Endothelial cell of umbilical vein (primary cell): ENCODE results near the gene ATP6V0A4. TPM values are rescaled to one million over a fixed set of nuclear protein-coding genes. Genes with fewer than 3 reads are reported as not detected.

ENCODE experiments used
- BruUV-seq: library from RNA; stranded (reverse); fragments of 400-500 nt; replicated peaks from 2 replicates; lab custom pipeline; 2021; lab: Mats Ljungman, UMichigan
- CTCF ChIA-PET: fragments of 300-600, 350-600 bp; sonication (Branson Sonifier 250); formaldehyde crosslinking; loops from one replicate; lab custom pipeline; 2021; ENCODE audit warnings: antibody characterized with exemption, inconsistent platforms; lab: Charles Lee
- POLR2A ChIA-PET: fragments of 300-600, 350-600 bp; sonication (Branson Sonifier 250); formaldehyde crosslinking; loops from one replicate; lab custom pipeline; 2021; ENCODE audit warnings: antibody characterized with exemption, inconsistent platforms; lab: Charles Lee
- DNase-seq: peaks from one replicate; pipeline ENCODE4 v3.0.0-alpha.2; 2011; ENCODE audit warnings: low read depth, low spot score
- FAIRE-seq: peaks from 2 replicates; lab custom pipeline; 2011; peaks lifted over from hg19 to GRCh38; lab: Jason Lieb, UNC
- H2AFZ ChIP-seq: 2 replicates; pipeline ENCODE4 v1.6.0; 2012; ENCODE audit warnings: low read depth, low read length, control low read depth, inconsistent platforms
- H3K27ac ChIP-seq: 2 replicates; pipeline ENCODE4 v1.5.1; 2011; ENCODE audit warnings: low read depth, mild to moderate bottlenecking, control low read depth, low read length, moderate library complexity; ENCODE audit not compliant: insufficient read depth
- H3K27me3 ChIP-seq, 2 experiments: 2 replicates each; pipeline versions ENCODE4 v1.6.0 to v1.6.1; 2011; ENCODE audit warnings: low read length in 2 of 2, mixed read lengths in 1 of 2; ENCODE audit not compliant: control insufficient read depth in 2 of 2, insufficient read depth in 2 of 2
- H3K36me3 ChIP-seq, 2 experiments: 2 replicates in 1 of 2; 3 replicates in 1 of 2; pipeline ENCODE4 v1.5.1; 2011; ENCODE audit warnings: low read length in 2 of 2, mild to moderate bottlenecking in 1 of 2, moderate library complexity in 1 of 2; ENCODE audit not compliant: control insufficient read depth in 2 of 2, insufficient read depth in 2 of 2; ENCODE audit errors: extremely low read depth in 1 of 2
- H3K4me1 ChIP-seq: 3 replicates; pipeline ENCODE4 v1.5.1; 2011; ENCODE audit warnings: mild to moderate bottlenecking, low read length; ENCODE audit not compliant: control insufficient read depth, insufficient read depth; ENCODE audit errors: extremely low read depth
- H3K4me2 ChIP-seq: 2 replicates; pipeline ENCODE4 v1.6.1; 2011; ENCODE audit warnings: low read length, control low read depth, mixed read lengths; ENCODE audit not compliant: insufficient read depth
- H3K4me3 ChIP-seq, 3 experiments: fragments of 200-600 bp in 1 of 3; sonication (generic), shearing (Covaris generic) in 1 of 3; replicated peaks in 1 of 3; 2 replicates each; pipeline ENCODE4 v1.5.1; 2011 to 2016; ENCODE audit warnings: control low read depth in 3 of 3, low read length in 3 of 3, mild to moderate bottlenecking in 2 of 3, inconsistent platforms in 1 of 3, low read depth in 1 of 3, moderate library complexity in 1 of 3; ENCODE audit not compliant: insufficient read depth in 1 of 3
- H3K79me2 ChIP-seq: 2 replicates; pipeline ENCODE4 v1.6.0; 2012; ENCODE audit warnings: low read length, inconsistent platforms; ENCODE audit not compliant: control insufficient read depth, insufficient read depth
- H3K9ac ChIP-seq: replicated peaks from 2 replicates; pipeline ENCODE3; 2011; ENCODE audit warnings: low read length, control low read depth; ENCODE audit not compliant: insufficient read depth; ENCODE audit errors: extremely low read depth
- H3K9me1 ChIP-seq: replicated peaks from 3 replicates; pipeline ENCODE4 v1.6.0; 2011; ENCODE audit warnings: mild to moderate bottlenecking, low read length; ENCODE audit not compliant: control insufficient read depth, insufficient read depth; ENCODE audit errors: extremely low read depth
- H3K9me3 ChIP-seq: replicated peaks from 2 replicates; pipeline ENCODE4 v1.5.1; 2012; ENCODE audit warnings: low read length, inconsistent platforms; ENCODE audit not compliant: control insufficient read depth, insufficient read depth
- H4K20me1 ChIP-seq: replicated peaks from 2 replicates; pipeline ENCODE3; 2011; ENCODE audit warnings: mild to moderate bottlenecking, low read length; ENCODE audit not compliant: control insufficient read depth, insufficient read depth; ENCODE audit errors: extremely low read depth
- EZH2 ChIP-seq: IDR thresholded peaks from 2 replicates; pipeline ENCODE4 v1.6.1; 2012; ENCODE audit warnings: borderline replicate concordance, low read depth, mild to moderate bottlenecking, moderate library complexity, low read length, inconsistent platforms; ENCODE audit not compliant: severe bottlenecking
- FOS ChIP-seq: IDR thresholded peaks from 2 replicates; pipeline ENCODE4 v1.6.1; 2011; ENCODE audit warnings: mild to moderate bottlenecking, low read length, moderate library complexity, borderline replicate concordance; ENCODE audit not compliant: insufficient read depth
- GATA2 ChIP-seq: IDR thresholded peaks from 2 replicates; pipeline ENCODE4 v1.7.0; 2011; ENCODE audit warnings: low read depth, mild to moderate bottlenecking, moderate library complexity, mixed read lengths, low read length; ENCODE audit not compliant: insufficient read length, insufficient read depth
- JUN ChIP-seq: IDR thresholded peaks from 2 replicates; pipeline ENCODE4 v1.6.1; 2011; ENCODE audit warnings: borderline replicate concordance, low read depth; ENCODE audit not compliant: insufficient read length, insufficient read depth
- MYC ChIP-seq: IDR thresholded peaks from one replicate; pipeline ENCODE4 v1.6.1; 2011; ENCODE audit warnings: mild to moderate bottlenecking, low read depth, low read length
- POLR2A ChIP-seq: IDR thresholded peaks from 2 replicates; pipeline ENCODE4 v1.6.1; 2012; ENCODE audit warnings: low read depth, mild to moderate bottlenecking, control low read depth, low read length
- POLR2AphosphoS5 ChIP-seq: IDR thresholded peaks from 2 replicates; pipeline ENCODE4 v1.6.1; 2012; ENCODE audit warnings: low read depth, mild to moderate bottlenecking, control low read depth, low read length, moderate library complexity; ENCODE audit not compliant: insufficient read depth
- dilution Hi-C: fragments of 300-500 bp; cut with MboI; formaldehyde crosslinking; loops from one replicate; pipeline ENCODE4 v1.15.0; 2019; ENCODE audit warnings: low sequenced_read_pairs; ENCODE audit not compliant: extremely low pct_ligation_motif_present
- intact Hi-C: fragments of 100-400 bp; cut with micrococcal nuclease; formaldehyde crosslinking; loops from one replicate; pipeline ENCODE4 v1.10.0; 2022
- polyA plus RNA-seq, 4 experiments: library from polyadenylated mRNA; depleted of rRNA in 3 of 4; stranded (reverse) in 3 of 4; unstranded in 1 of 4; fragments of >200 nt; gene quantifications; 2 replicates each; pipeline versions ENCODE4 v1.2.1 to v1.2.3, GENCODE V29; 2011 to 2012; ENCODE audit warnings: missing spikeins in 1 of 4
- total RNA-seq: library from RNA; stranded (reverse); gene quantifications from 2 replicates; pipeline ENCODE4 v1.2.3, GENCODE V29; 2021
- TF ChIP-seq, protein P1 (sequence below): IDR thresholded peaks from 2 replicates; pipeline ENCODE4 v1.6.1; 2011; ENCODE audit not compliant: insufficient read depth, insufficient read length
- TF ChIP-seq, protein P2 (sequence below), 2 donors: IDR thresholded peaks; 1 replicate in 1 of 2; 2 replicates in 1 of 2; pipeline ENCODE4 v1.5.1; 2011; ENCODE audit warnings: low read length in 2 of 2, mild to moderate bottlenecking in 2 of 2, moderate library complexity in 2 of 2, control low read depth in 1 of 2, inconsistent platforms in 1 of 2, low read depth in 1 of 2; ENCODE audit not compliant: insufficient read depth in 1 of 2; ENCODE audit errors: extremely low read depth in 1 of 2

Gene ATP6V0A4
- total and polyA plus RNA-seq, 2 donors (not counting 3 experiments of a cell fraction or from before 2014, with no cell fraction given): 0.07 to 0.24 TPM

DNA sequence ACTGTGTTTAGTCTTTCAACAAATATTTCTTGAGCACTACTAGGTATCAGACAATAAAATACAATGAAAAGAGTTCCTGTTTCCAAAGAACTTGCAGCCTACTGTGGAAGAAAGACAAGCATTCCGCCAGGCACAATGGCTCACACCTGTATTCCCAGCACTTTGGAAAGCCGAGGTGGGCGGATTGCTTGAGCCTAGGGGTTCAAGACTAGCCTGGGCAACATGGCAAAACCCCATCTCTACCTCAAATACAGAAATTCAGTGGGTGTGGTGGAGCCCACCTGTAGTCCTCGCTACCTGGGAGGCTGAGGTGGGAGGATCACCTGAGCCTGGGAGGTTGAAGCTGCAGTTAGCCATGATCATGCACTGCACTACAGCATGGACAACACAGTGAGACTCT lies 102.9 kb downstream of the ATP6V0A4 start:
- BruUV-seq: no TSS peak
- TF ChIP-seq, protein P1, sequence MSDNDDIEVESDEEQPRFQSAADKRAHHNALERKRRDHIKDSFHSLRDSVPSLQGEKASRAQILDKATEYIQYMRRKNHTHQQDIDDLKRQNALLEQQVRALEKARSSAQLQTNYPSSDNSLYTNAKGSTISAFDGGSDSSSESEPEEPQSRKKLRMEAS: no peak
- no peak for TF ChIP-seq MYC
- TF ChIP-seq FOS: no peak
- no peak for TF ChIP-seq POLR2AphosphoS5
- TF ChIP-seq JUN: no peak
- TF ChIP-seq GATA2: no peak
- TF ChIP-seq POLR2A: no peak
- TF ChIP-seq EZH2: no peak
- TF ChIP-seq, protein P2, sequence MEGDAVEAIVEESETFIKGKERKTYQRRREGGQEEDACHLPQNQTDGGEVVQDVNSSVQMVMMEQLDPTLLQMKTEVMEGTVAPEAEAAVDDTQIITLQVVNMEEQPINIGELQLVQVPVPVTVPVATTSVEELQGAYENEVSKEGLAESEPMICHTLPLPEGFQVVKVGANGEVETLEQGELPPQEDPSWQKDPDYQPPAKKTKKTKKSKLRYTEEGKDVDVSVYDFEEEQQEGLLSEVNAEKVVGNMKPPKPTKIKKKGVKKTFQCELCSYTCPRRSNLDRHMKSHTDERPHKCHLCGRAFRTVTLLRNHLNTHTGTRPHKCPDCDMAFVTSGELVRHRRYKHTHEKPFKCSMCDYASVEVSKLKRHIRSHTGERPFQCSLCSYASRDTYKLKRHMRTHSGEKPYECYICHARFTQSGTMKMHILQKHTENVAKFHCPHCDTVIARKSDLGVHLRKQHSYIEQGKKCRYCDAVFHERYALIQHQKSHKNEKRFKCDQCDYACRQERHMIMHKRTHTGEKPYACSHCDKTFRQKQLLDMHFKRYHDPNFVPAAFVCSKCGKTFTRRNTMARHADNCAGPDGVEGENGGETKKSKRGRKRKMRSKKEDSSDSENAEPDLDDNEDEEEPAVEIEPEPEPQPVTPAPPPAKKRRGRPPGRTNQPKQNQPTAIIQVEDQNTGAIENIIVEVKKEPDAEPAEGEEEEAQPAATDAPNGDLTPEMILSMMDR (IDR thresholded peaks at IDR 0.05; ENCODE audit: extremely low read depth in 1 of 2, insufficient read depth in 1 of 2, low read depth in 1 of 2, low read length in 2 of 2): no peak
- no peak for FAIRE-seq
- no peaks in the 10 kb centered on the region for H3K9me3 ChIP-seq
- H4K20me1 ChIP-seq: no peaks in the 10 kb centered on the region
- no peak overlapping the region for H2AFZ ChIP-seq
- no peak overlapping the region for H3K4me2 ChIP-seq
- H3K4me1 ChIP-seq: no peaks in the 10 kb centered on the region
- no peak overlapping the region for H3K27ac ChIP-seq
- H3K9me1 ChIP-seq: no peaks in the 10 kb centered on the region
- POLR2A ChIA-PET: no interaction called here
- CTCF ChIA-PET: no interaction called here
- no peak for DNase-seq
- no peaks in the 10 kb centered on the region for H3K27me3 ChIP-seq
- dilution Hi-C loops: no loop called here
- no peaks in the 10 kb centered on the region for H3K79me2 ChIP-seq
- intact Hi-C loops: no loop called here
- H3K36me3 ChIP-seq: no peaks in the 10 kb centered on the region
- H3K9ac ChIP-seq: no peak overlapping the region
- no peak overlapping the region for H3K4me3 ChIP-seq
